Activated CD8-positive, alpha-beta T cell treated with anti-CD3 and anti-CD28 coated beads for 36 hours (primary cell): ENCODE results near the gene DENND10. TPM values are rescaled to one million over a fixed set of nuclear protein-coding genes. Genes with fewer than 3 reads are reported as not detected.
A peak's percentile ranks its signal among the peaks of the same experiment; 100 is the strongest.

ENCODE experiments used
- ATAC-seq: fragments of 200-7000 bp; cut with Tn5 transposase; one replicate; pipeline ENCODE4 v1.10.0; 2021; ENCODE audit warnings: mild to moderate bottlenecking, moderate library complexity
- CTCF ChIA-PET: fragments of 350-600 bp; sonication (Branson Sonifier 250); formaldehyde crosslinking; loops from one replicate; lab custom pipeline; 2021; ENCODE audit warnings: antibody characterized with exemption; lab: Charles Lee
- POLR2A ChIA-PET: fragments of 350-600 bp; sonication (Branson Sonifier 250); formaldehyde crosslinking; loops from one replicate; lab custom pipeline; 2021; ENCODE audit warnings: antibody characterized with exemption; lab: Charles Lee
- DNase-seq: peaks from one replicate; pipeline ENCODE4 v3.0.0-alpha.2; 2020
- H3K27ac Mint-ChIP-seq: one replicate; pipeline ENCODE4 v1.8.0; 2021; ENCODE audit warnings: mild to moderate bottlenecking, mixed read lengths
- H3K27me3 Mint-ChIP-seq: one replicate; pipeline ENCODE4 v1.8.0; 2021; ENCODE audit warnings: mixed read lengths
- H3K36me3 Mint-ChIP-seq: one replicate; pipeline ENCODE4 v1.8.0; 2021; ENCODE audit warnings: low read depth, mixed read lengths
- H3K4me1 Mint-ChIP-seq: one replicate; pipeline ENCODE4 v1.8.0; 2021; ENCODE audit warnings: low read depth, mixed read lengths
- H3K4me3 Mint-ChIP-seq: one replicate; pipeline ENCODE4 v1.8.0; 2021; ENCODE audit warnings: mild to moderate bottlenecking, moderate library complexity, mixed read lengths
- H3K9me3 Mint-ChIP-seq: one replicate; pipeline ENCODE4 v1.8.0; 2021; ENCODE audit warnings: mixed read lengths
- intact Hi-C: fragments of 100-400 bp; cut with micrococcal nuclease; formaldehyde crosslinking; loops from one replicate; pipeline ENCODE4 v1.10.0; 2022
- total RNA-seq, 2 experiments: library from RNA; stranded (reverse); gene quantifications; one replicate each; pipeline ENCODE4 v1.2.3, GENCODE V29; 2021
- TF ChIP-seq, protein P1 (sequence below): fragments of 200-600 bp; IDR thresholded peaks from one replicate; pipeline ENCODE4 v1.8.0; 2022; ENCODE audit warnings: antibody characterized with exemption, mild to moderate bottlenecking

Gene DENND10, protein sequence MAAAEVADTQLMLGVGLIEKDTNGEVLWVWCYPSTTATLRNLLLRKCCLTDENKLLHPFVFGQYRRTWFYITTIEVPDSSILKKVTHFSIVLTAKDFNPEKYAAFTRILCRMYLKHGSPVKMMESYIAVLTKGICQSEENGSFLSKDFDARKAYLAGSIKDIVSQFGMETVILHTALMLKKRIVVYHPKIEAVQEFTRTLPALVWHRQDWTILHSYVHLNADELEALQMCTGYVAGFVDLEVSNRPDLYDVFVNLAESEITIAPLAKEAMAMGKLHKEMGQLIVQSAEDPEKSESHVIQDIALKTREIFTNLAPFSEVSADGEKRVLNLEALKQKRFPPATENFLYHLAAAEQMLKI
- total RNA-seq, result 10 to 100 TPM; 16.9 to 18.6 TPM

- Mint-ChIP-seq H3K4me3 (peak within 1 kb of the TSS; percentile 72), H3K4me1 (peaks cover 11% of the 10 kb centered on the region), H3K27ac (no peak within 1 kb of the TSS), H3K27me3 (no peaks in the 10 kb centered on the region), H3K9me3 (no peaks in the 10 kb centered on the region), H3K36me3 (peaks cover 6% of the 10 kb centered on the region)
- CTCF ChIA-PET, result interaction anchor here (3.0 kb wide), 1 partner anchor 27 kb away, joined by 11 read pairs; no protein-coding TSS in a partner anchor
- DNase-seq, result peak; percentile 83
- POLR2A ChIA-PET, result interaction anchor here (0.9 to 3.2 kb wide), 5 partner anchors 10 to 34 kb away, joined by 4 to 14 read pairs (median 5); partner anchors contain the start of gene EIF3A
- intact Hi-C loops, result no loop called here
- TF ChIP-seq, protein P1, sequence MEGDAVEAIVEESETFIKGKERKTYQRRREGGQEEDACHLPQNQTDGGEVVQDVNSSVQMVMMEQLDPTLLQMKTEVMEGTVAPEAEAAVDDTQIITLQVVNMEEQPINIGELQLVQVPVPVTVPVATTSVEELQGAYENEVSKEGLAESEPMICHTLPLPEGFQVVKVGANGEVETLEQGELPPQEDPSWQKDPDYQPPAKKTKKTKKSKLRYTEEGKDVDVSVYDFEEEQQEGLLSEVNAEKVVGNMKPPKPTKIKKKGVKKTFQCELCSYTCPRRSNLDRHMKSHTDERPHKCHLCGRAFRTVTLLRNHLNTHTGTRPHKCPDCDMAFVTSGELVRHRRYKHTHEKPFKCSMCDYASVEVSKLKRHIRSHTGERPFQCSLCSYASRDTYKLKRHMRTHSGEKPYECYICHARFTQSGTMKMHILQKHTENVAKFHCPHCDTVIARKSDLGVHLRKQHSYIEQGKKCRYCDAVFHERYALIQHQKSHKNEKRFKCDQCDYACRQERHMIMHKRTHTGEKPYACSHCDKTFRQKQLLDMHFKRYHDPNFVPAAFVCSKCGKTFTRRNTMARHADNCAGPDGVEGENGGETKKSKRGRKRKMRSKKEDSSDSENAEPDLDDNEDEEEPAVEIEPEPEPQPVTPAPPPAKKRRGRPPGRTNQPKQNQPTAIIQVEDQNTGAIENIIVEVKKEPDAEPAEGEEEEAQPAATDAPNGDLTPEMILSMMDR, result no peak
- peak; percentile 94 for ATAC-seq
Measured at GRCh38 chr10:119103903-119104653, at the start of gene DENND10. Gene DENND10, plus strand, starts transcription at chr10:119104113. Its CDS starts 30 bp downstream, at chr10:119104143.

GRCh38 chr10:119055472-119055871 lies 48.4 kb upstream of the DENND10 start:
- Mint-ChIP-seq H3K27ac (no peak overlapping the region), H3K4me3 (no peak overlapping the region), H3K27me3 (no peaks in the 10 kb centered on the region), H3K36me3 (peaks cover 75% of the 10 kb centered on the region), H3K4me1 (peaks cover 4% of the 10 kb centered on the region), H3K9me3 (no peaks in the 10 kb centered on the region)
- no peak for DNase-seq
- ChIA-PET POLR2A (no interaction called here), CTCF (no interaction called here)
- intact Hi-C loops, result no loop called here
- TF ChIP-seq, protein P1, result no peak
- no peak for ATAC-seq

DNA sequence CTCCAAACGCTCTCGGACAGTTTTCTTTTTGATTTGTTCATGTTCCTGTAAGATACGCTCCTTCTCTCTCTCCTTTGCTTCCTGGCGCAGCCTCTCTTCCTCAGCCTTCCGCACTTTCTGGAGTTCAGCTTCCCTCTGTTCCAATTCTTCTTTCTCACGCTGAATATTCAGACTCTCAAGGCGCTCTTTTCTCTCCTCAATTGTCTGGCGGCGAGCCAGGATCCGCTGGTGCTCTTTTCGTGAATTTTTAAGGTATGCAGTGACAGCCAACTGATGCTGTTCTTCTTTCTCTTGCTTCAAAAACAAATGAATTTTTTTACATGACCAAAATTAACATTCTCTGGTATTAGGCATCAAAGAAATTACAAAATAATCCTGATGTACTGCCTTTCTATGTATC lies 45.9 kb upstream of the DENND10 start:
- Mint-ChIP-seq H3K4me3 (no peak overlapping the region), H3K36me3 (peaks cover 66% of the 10 kb centered on the region), H3K27ac (no peak overlapping the region), H3K9me3 (no peaks in the 10 kb centered on the region), H3K4me1 (peaks cover 14% of the 10 kb centered on the region), H3K27me3 (no peaks in the 10 kb centered on the region)
- ATAC-seq (no peak), DNase-seq (no peak)
- intact Hi-C loops, result no loop called here
- ChIA-PET CTCF (no interaction called here), POLR2A (interaction anchor here (1.6 to 1.9 kb wide), 2 partner anchors 10 to 12 kb away, joined by 5 to 9 read pairs; no protein-coding TSS in a partner anchor)
- TF ChIP-seq, protein P1, result no peak

DNA sequence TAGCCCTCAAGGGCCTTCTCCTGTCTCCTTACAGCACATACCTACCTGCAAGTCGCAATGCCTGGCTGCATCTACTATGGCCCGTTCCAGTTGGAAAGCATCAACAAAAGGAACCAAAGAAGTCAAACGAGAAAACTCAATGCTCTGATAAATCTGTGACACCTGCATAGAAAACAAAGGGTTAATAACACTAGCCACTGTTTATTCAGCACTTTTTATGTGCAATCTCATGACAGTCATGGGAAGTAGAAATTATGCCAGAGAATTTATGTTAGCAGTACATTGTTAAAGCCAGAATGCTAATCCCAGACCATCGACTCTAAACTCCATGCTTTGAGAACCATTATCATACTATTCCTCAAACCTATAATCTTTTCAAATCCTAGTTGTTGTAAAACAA lies 44.4 kb upstream of the DENND10 start:
- H3K4me1 Mint-ChIP-seq, result peaks cover 24% of the 10 kb centered on the region
- no peaks in the 10 kb centered on the region for H3K27me3 Mint-ChIP-seq
- ChIA-PET POLR2A (interaction anchor here (1.0 to 1.6 kb wide), 3 partner anchors 12 to 87 kb away, joined by 3 to 5 read pairs (median 4); no protein-coding TSS in a partner anchor), CTCF (no interaction called here)
- H3K27ac Mint-ChIP-seq, result no peak overlapping the region
- ATAC-seq, result no peak
- H3K9me3 Mint-ChIP-seq, result no peaks in the 10 kb centered on the region
- intact Hi-C loops, result no loop called here
- H3K36me3 Mint-ChIP-seq, result peaks cover 69% of the 10 kb centered on the region
- no peak for DNase-seq
- H3K4me3 Mint-ChIP-seq, result no peak overlapping the region
- TF ChIP-seq, protein P1, result no peak
